SK-N-SH treated with all-trans-retinoic acid at 6 μM for 48 hours (cell line): ENCODE data around the gene DCLK1.

Source experiments
- ATAC-seq: fragments of 200-7000 bp; cut with Tn5 transposase; 3 replicates; pipeline ENCODE4 v1.9.1; 2020; ENCODE audit warnings: mild to moderate bottlenecking, moderate library complexity
- ARNTL ChIP-seq: fragments of 450-650 bp; formaldehyde crosslinking; IDR thresholded peaks from 2 replicates; pipeline ENCODE4 v1.5.0; 2020; ENCODE audit warnings: low read depth, mild to moderate bottlenecking, moderate library complexity, borderline replicate concordance
- BACH2 ChIP-seq: fragments of 250-450 bp; sonication (Bioruptor Pico); IDR thresholded peaks from 2 replicates; pipeline ENCODE4 v1.9.0; 2021; ENCODE audit warnings: mild to moderate bottlenecking, borderline replicate concordance
- CSDC2 ChIP-seq: fragments of 250-450 bp; sonication (Bioruptor Pico); IDR thresholded peaks from 2 replicates; pipeline ENCODE4 v1.5.0; 2020; ENCODE audit warnings: mild to moderate bottlenecking, moderate library complexity
- CSRNP3 ChIP-seq: fragments of 250-450 bp; sonication (Bioruptor Pico); IDR thresholded peaks from 2 replicates; pipeline ENCODE4 v1.5.1; 2021; ENCODE audit warnings: mild to moderate bottlenecking, moderate library complexity
- ESRRG ChIP-seq: fragments of 250-450 bp; sonication (Bioruptor Pico); IDR thresholded peaks from 2 replicates; pipeline ENCODE4 v1.6.1; 2021; ENCODE audit warnings: mild to moderate bottlenecking
- GLIS3 ChIP-seq: fragments of 250-450 bp; sonication (Bioruptor Pico); IDR thresholded peaks from 2 replicates; pipeline ENCODE4 v1.5.0; 2020; ENCODE audit warnings: mild to moderate bottlenecking, moderate library complexity
- ISL1 ChIP-seq: fragments of 250-450 bp; sonication (Bioruptor Pico); IDR thresholded peaks from 2 replicates; pipeline ENCODE4 v2.1.2; 2022; ENCODE audit warnings: mild to moderate bottlenecking, moderate library complexity
- PATZ1 ChIP-seq: fragments of 250-450 bp; sonication (Bioruptor Pico); IDR thresholded peaks from 2 replicates; pipeline ENCODE4 v1.8.0; 2020; ENCODE audit warnings: mild to moderate bottlenecking, moderate library complexity, borderline replicate concordance
- POU6F1 ChIP-seq: fragments of 250-450 bp; sonication (Bioruptor Pico); IDR thresholded peaks from 2 replicates; pipeline ENCODE4 v1.8.0; 2021; ENCODE audit warnings: low read depth, mild to moderate bottlenecking, moderate library complexity, borderline replicate concordance
- PPARA ChIP-seq: fragments of 250-450 bp; sonication (Bioruptor Pico); IDR thresholded peaks from 2 replicates; pipeline ENCODE4 v1.5.0; 2020; ENCODE audit warnings: mild to moderate bottlenecking, borderline replicate concordance
- SNAI2 ChIP-seq: fragments of 250-450 bp; sonication (Bioruptor Pico); IDR thresholded peaks from 2 replicates; pipeline ENCODE4 v1.5.0; 2020; ENCODE audit warnings: mild to moderate bottlenecking, moderate library complexity
- TCF4 ChIP-seq: fragments of 250-450 bp; sonication (Bioruptor Pico); IDR thresholded peaks from 2 replicates; pipeline ENCODE4 v1.8.0; 2021; ENCODE audit warnings: mild to moderate bottlenecking, moderate library complexity, borderline replicate concordance
- TOX ChIP-seq: fragments of 250-450 bp; sonication (Bioruptor Pico); IDR thresholded peaks from 2 replicates; pipeline ENCODE4 v1.8.0; 2021; ENCODE audit warnings: mild to moderate bottlenecking, moderate library complexity, borderline replicate concordance
- TSHZ2 ChIP-seq: fragments of 250-450 bp; sonication (Bioruptor Pico); IDR thresholded peaks from 2 replicates; pipeline ENCODE4 v1.5.0; 2020; ENCODE audit warnings: mild to moderate bottlenecking, moderate library complexity
- ZFP3 ChIP-seq: fragments of 250-450 bp; sonication (Bioruptor Pico); IDR thresholded peaks from 2 replicates; pipeline ENCODE4 v1.5.0; 2020; ENCODE audit warnings: mild to moderate bottlenecking, moderate library complexity
- ZFP30 ChIP-seq: fragments of 450-650 bp; formaldehyde crosslinking; IDR thresholded peaks from 2 replicates; pipeline ENCODE4 v1.5.0; 2022; ENCODE audit warnings: mild to moderate bottlenecking, moderate library complexity
- ZNF70 ChIP-seq: fragments of 450-650 bp; formaldehyde crosslinking; IDR thresholded peaks from 2 replicates; pipeline ENCODE4 v1.5.0; 2020; ENCODE audit warnings: mild to moderate bottlenecking, moderate library complexity
- ZNF8 ChIP-seq: fragments of 450-650 bp; formaldehyde crosslinking; IDR thresholded peaks from 2 replicates; pipeline ENCODE4 v1.5.0; 2020; ENCODE audit warnings: mild to moderate bottlenecking, moderate library complexity

Gene DCLK1

GRCh38 chr13:35824825-35825224, 306.4 kb downstream of the DCLK1 start:
- no peak for TF ChIP-seq CSDC2 (CRISPR knock-in tag)
- TF ChIP-seq TOX: no peak
- TF ChIP-seq ZFP30 (CRISPR knock-in tag): no peak
- TF ChIP-seq BACH2 (CRISPR knock-in tag): no peak
- TF ChIP-seq CSRNP3 (CRISPR knock-in tag): no peak
- no peak for TF ChIP-seq PPARA (CRISPR knock-in tag)
- TF ChIP-seq SNAI2 (CRISPR knock-in tag): no peak
- no peak for TF ChIP-seq ZFP3 (CRISPR knock-in tag)
- TF ChIP-seq TSHZ2: no peak
- TF ChIP-seq ISL1 (CRISPR knock-in tag): no peak
- no peak for TF ChIP-seq ESRRG (CRISPR knock-in tag)
- no peak for TF ChIP-seq POU6F1 (CRISPR knock-in tag)
- no peak for TF ChIP-seq PATZ1
- no peak for TF ChIP-seq GLIS3 (CRISPR knock-in tag)
- no peak for ATAC-seq

- no peak for ATAC-seq
- no peak for TF ChIP-seq ARNTL (CRISPR knock-in tag)
- TF ChIP-seq ZFP30 (CRISPR knock-in tag): no peak
- TF ChIP-seq ZNF8 (CRISPR knock-in tag): no peak
- no peak for TF ChIP-seq GLIS3 (CRISPR knock-in tag)
- TF ChIP-seq TSHZ2: no peak
- no peak for TF ChIP-seq TCF4 (CRISPR knock-in tag)
- no peak for TF ChIP-seq CSDC2 (CRISPR knock-in tag)
- TF ChIP-seq PPARA (CRISPR knock-in tag): no peak
- TF ChIP-seq, all 23 proteins: peak for 0
These were observed 306.8 kb downstream of the DCLK1 start for GRCh38 chr13:35824395-35824794.

GRCh38 chr13:35822666-35823065, 308.5 kb downstream of the DCLK1 start:
- no peak for ATAC-seq
- TF ChIP-seq ZNF70 (CRISPR knock-in tag) (no peak), CSDC2 (CRISPR knock-in tag) (no peak), ZFP3 (CRISPR knock-in tag) (no peak), ZNF8 (CRISPR knock-in tag) (no peak)
